ENCODE results near the gene INTS1.

Gene INTS1

GRCh38 chr7:1536743-1537534 lies 32.8 kb upstream of the INTS1 start:
- DNase-seq (ENCODE audit: low read depth) = peak; percentile 96
- TF ChIP-seq CTCF (IDR thresholded peaks at IDR 0.05; ENCODE audit: insufficient read depth, low read depth, low read length, missing control alignments) = no peak
- peak overlapping the region; percentile 52 for H3K4me3 ChIP-seq (ENCODE audit: low read length)

GRCh38 chr7:1536455-1536742 lies 32.2 kb upstream of the INTS1 start:
- no peak overlapping the region for H3K4me3 ChIP-seq (ENCODE audit: low read length)
- no peak for TF ChIP-seq CTCF (IDR thresholded peaks at IDR 0.05; ENCODE audit: insufficient read depth, low read depth, low read length, missing control alignments)
- no peak for DNase-seq (ENCODE audit: low read depth)

- TF ChIP-seq CTCF (IDR thresholded peaks at IDR 0.05; ENCODE audit: insufficient read depth, low read depth, low read length, missing control alignments) = no peak
- no peak overlapping the region for H3K4me3 ChIP-seq (ENCODE audit: low read length)
- no peak for DNase-seq (ENCODE audit: low read depth)
These were observed 31.7 kb upstream of the INTS1 start for GRCh38 chr7:1535701-1536454.

GRCh38 chr7:1535100-1535458 lies 30.9 kb upstream of the INTS1 start:
- DNase-seq (ENCODE audit: low read depth) = no peak
- no peak overlapping the region for H3K4me3 ChIP-seq (ENCODE audit: low read length)
- no peak for TF ChIP-seq CTCF (IDR thresholded peaks at IDR 0.05; ENCODE audit: insufficient read depth, low read depth, low read length, missing control alignments)

- no peak for DNase-seq (ENCODE audit: low read depth)
- H3K4me3 ChIP-seq (ENCODE audit: low read length) = no peak overlapping the region
- TF ChIP-seq CTCF (IDR thresholded peaks at IDR 0.05; ENCODE audit: insufficient read depth, low read depth, low read length, missing control alignments) = no peak
These were observed 30.3 kb upstream of the INTS1 start for GRCh38 chr7:1534330-1535099.

GRCh38 chr7:1533547-1534329 lies 29.5 kb upstream of the INTS1 start:
- DNase-seq (ENCODE audit: low read depth) = peak; percentile 90
- peak overlapping the region; percentile 65 for H3K4me3 ChIP-seq (ENCODE audit: low read length)
- TF ChIP-seq CTCF (IDR thresholded peaks at IDR 0.05; ENCODE audit: insufficient read depth, low read depth, low read length, missing control alignments) = no peak

All from epithelial cell of esophagus (primary cell).